HFF-Myc (cell line): ENCODE results near the gene POFUT2.
"Not testable (repeated sequence)": the region's sequence is repeated elsewhere in the genome, so short reads cannot be mapped to it uniquely, and the experiment has no call there.

Experiments
- DNase-seq: peaks from one replicate; pipeline ENCODE4 v3.0.0-alpha.2; 2011; ENCODE audit warnings: low read depth; ENCODE audit errors: extremely low read depth
- H3K4me3 ChIP-seq: replicated peaks from 2 replicates; pipeline ENCODE4 v1.5.1; 2011; ENCODE audit warnings: low read depth, mild to moderate bottlenecking, control low read depth, low read length
- TF ChIP-seq, protein P1 (sequence below): IDR thresholded peaks from 2 replicates; pipeline ENCODE4 v1.5.1; 2012; ENCODE audit warnings: mild to moderate bottlenecking, low read depth, low read length, control low read depth; ENCODE audit errors: missing control alignments

The POFUT2 gene

DNA sequence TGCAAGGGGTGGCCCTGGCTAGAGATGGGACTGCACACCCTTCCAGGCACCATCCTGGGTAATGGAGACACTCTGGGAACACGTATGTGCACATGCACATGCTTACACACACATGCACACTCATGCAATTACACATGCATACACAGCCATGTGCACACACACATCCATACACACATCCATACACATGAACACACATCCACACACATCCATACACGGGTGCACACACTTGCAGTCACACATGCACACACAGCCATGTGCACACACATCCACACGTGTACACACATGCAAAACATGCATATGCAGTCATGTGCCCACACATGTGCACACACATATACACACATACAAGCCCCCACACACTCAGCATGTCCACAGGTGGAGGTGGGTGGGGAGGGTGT, 22.3 kb upstream of the POFUT2 start:
- no peak overlapping the region for H3K4me3 ChIP-seq
- no peak for DNase-seq
- TF ChIP-seq, protein P1, sequence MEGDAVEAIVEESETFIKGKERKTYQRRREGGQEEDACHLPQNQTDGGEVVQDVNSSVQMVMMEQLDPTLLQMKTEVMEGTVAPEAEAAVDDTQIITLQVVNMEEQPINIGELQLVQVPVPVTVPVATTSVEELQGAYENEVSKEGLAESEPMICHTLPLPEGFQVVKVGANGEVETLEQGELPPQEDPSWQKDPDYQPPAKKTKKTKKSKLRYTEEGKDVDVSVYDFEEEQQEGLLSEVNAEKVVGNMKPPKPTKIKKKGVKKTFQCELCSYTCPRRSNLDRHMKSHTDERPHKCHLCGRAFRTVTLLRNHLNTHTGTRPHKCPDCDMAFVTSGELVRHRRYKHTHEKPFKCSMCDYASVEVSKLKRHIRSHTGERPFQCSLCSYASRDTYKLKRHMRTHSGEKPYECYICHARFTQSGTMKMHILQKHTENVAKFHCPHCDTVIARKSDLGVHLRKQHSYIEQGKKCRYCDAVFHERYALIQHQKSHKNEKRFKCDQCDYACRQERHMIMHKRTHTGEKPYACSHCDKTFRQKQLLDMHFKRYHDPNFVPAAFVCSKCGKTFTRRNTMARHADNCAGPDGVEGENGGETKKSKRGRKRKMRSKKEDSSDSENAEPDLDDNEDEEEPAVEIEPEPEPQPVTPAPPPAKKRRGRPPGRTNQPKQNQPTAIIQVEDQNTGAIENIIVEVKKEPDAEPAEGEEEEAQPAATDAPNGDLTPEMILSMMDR: no peak

DNA sequence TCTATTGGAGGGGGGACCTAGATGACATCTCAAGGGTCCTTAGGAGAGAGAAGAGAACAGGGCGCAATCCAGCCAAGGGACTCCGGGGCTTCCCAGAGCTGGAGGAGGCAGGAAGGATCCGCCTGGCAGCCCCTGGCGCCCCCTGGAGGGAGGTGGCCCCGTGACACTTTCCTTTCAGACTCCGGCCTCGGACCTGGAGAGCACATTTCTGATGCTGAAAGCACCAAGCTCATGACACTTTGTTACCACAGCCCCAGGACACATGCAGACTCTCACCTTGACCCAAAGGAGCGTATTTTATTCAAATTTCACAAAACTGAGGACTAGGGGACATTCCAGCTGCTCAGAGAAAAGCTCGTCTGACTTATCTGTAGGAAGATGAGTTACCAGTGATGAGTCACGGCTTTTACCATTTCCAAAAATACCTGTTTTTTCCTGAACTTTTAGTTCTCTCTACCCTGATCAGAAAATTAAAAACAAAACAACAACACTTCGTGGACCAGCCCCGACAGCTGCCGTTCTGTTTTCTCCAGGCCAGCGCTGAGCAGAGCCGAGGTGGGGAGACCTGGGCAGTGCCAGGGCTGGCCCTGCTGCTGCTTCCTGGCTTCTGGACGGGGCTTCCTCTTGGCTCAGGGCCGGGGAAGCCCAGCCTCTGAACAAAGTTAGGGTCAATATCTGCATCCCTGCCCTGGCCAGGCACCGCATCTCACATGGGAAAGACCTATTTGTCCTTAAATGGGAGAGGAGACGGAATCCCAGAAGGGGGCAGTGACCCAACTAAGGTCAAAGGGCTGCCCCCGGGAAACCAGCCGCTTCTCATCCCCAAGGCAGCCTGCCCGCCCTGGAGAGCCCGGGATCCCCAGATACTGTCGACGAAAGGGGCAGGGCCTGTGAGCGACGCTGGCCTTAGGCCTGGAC, 21.6 kb upstream of the POFUT2 start:
- no peak for DNase-seq
- TF ChIP-seq, protein P1: peak; percentile 90

DNA sequence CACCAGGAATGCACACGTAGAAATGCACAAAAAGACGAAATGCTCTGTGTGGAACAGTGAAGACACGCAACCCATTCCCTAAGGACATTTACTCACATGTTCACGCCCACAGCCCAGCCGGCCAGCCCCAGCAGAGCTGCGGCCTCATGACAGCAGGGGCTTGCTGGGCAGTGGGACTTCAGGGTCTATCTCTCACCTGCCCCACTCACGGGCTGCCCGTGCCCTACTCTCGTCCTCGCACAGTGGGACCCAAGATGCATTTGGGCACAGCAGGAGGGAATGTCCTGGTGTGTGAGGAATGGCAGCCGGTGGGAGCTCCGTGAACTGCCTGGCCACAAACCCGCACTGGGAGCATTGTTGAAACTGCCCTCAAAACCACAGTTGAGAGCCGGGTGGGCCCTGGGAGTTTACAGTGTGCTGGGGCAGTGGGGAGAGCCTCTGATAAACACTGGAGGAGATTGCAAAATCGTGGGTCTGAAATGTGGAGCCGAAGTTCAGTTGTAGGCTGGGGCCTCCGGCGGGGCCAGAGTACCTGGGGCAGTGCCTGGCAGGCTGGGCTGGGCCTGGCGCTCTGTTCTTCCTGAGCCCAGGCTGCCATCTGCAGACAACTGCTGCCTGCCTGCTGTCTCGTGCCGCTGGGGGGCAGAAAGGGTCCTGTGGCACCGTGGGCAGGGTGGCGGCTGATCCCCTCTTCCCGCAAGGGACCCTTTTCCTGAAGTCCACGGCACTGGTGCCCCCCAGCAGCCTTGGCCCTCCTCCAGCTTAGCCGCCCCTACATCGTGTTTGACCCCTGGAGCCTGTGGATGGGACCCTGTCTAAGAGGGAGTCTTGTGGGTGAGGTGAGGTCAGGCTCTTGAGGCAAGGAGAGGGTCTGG, 20.7 kb upstream of the POFUT2 start:
- DNase-seq: no peak
- no peak overlapping the region for H3K4me3 ChIP-seq
- TF ChIP-seq, protein P1: no peak

More for the DNA sequence above, 21.6 kb upstream of the POFUT2 start:
- no peak overlapping the region for H3K4me3 ChIP-seq

DNA sequence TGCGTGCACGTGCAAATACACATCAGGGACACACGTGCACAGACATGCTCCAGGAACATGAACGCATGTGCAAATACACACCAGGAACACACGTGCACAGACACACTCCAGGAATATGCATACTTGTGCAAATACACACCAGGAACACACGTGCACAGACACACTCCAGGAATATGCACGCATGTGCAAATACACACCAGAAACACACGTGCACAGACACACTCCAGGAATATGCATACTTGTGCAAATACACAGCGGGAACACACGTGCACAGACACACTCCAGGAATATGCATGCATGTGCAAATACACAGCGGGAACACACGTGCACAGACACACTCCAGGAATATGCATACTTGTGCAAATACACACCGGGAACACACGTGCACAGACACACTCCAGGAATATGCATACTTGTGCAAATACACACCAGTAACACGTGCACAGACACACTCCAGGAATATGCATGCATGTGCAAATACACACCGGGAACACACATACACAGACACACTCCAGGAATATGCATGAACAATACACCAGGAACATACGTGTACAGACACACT, 20.0 kb upstream of the POFUT2 start:
- not testable (repeated sequence) for H3K4me3 ChIP-seq, DNase-seq

DNA sequence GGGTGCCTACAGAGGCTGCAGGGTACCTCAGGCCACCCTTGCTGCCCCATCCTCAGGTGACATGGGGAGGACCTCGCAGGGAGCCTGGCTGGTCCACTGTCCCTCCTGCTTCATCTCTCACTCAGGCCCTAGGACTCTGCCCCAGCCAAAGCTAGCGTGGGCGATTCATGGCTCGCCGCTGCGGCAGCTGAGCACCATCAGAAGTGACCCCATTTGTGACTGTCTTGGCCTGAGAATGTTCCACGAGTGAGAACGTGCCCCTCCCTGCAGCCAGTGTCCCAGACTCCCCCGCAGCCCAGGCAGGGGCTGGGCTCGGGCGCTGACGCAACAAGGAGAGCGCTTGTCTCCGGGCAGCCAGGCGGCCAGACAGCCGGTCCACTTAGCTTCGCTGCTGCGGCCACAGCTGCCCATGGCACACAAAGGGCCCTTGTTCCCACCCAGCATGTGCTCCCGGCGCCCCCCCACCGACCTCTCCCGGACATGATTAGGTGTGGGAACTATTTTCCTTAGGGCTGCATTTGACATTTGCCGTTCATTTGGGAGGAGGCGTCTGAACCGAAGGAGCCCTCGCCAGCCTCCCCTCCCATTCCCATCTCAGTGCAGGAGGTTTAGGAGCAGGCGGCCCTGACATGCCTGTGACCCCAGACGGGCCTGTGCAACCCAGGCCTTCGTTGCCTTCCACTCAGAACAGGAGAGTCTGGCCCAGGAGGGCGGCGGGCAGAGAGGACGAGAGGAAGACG, 19.3 kb upstream of the POFUT2 start:
- DNase-seq: no peak
- TF ChIP-seq, protein P1: no peak

DNA sequence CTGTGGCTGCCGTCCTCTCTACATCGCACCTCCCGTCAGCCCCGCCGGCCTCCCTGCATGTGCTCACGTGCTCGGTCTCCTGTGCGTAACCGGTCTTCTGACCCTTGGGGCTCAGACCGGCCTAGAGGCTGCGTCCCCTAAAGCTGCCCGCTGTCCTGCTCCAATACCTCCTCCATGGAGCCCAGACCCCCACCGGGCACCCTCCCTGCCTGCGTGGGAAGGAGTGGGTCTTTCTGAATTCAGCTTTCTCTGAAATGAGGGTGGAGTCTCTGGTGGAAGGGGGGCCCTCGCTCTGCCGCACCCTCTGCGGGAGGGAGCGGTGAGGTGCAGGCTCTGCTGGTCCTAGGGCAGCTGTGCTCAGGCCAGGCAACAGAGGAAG, 18.7 kb upstream of the POFUT2 start:
- no peak overlapping the region for H3K4me3 ChIP-seq
- TF ChIP-seq, protein P1: no peak
- no peak for DNase-seq

More for the DNA sequence above, 19.3 kb upstream of the POFUT2 start:
- no peak overlapping the region for H3K4me3 ChIP-seq
